GM12873 (cell line): ENCODE results near the gene CYP3A7.

Experiments used
- CTCF ChIP-seq: IDR thresholded peaks from 2 replicates; pipeline ENCODE4 v1.5.1; 2012; ENCODE audit warnings: low read depth, mild to moderate bottlenecking, moderate library complexity, low read length, control low read depth; ENCODE audit not compliant: insufficient read depth; ENCODE audit errors: missing control alignments

CYP3A7 gene

GRCh38 chr7:99768471-99768870 is 33.5 kb upstream of the CYP3A7 start:
- no peak for TF ChIP-seq CTCF

GRCh38 chr7:99767662-99768061 is 32.7 kb upstream of the CYP3A7 start:
- TF ChIP-seq CTCF: no peak

GRCh38 chr7:99766484-99767099 is 31.6 kb upstream of the CYP3A7 start:
- TF ChIP-seq CTCF: no peak

GRCh38 chr7:99764478-99764877 is 29.5 kb upstream of the CYP3A7 start:
- TF ChIP-seq CTCF: no peak

- TF ChIP-seq CTCF: no peak
Observed at GRCh38 chr7:99762680-99763327, 27.8 kb upstream of the CYP3A7 start.

- no peak for TF ChIP-seq CTCF
Observed at GRCh38 chr7:99755085-99755484, 20.1 kb upstream of the CYP3A7 start.

GRCh38 chr7:99752356-99752755 is 17.4 kb upstream of the CYP3A7 start:
- no peak for TF ChIP-seq CTCF
